GM21381 (cell line): ENCODE results near the gene EGFL7.
"Not testable (repeated sequence)": the region's sequence is repeated elsewhere in the genome, so short reads cannot be mapped to it uniquely, and the experiment has no call there.

Experiments used
- ATAC-seq: cut with Tn5 transposase; IDR thresholded peaks from one replicate; pipeline ENCODE4 v1.9.1; 2021; ENCODE audit warnings: mild to moderate bottlenecking, moderate library complexity; ENCODE audit not compliant: unreplicated experiment

Gene EGFL7

DNA sequence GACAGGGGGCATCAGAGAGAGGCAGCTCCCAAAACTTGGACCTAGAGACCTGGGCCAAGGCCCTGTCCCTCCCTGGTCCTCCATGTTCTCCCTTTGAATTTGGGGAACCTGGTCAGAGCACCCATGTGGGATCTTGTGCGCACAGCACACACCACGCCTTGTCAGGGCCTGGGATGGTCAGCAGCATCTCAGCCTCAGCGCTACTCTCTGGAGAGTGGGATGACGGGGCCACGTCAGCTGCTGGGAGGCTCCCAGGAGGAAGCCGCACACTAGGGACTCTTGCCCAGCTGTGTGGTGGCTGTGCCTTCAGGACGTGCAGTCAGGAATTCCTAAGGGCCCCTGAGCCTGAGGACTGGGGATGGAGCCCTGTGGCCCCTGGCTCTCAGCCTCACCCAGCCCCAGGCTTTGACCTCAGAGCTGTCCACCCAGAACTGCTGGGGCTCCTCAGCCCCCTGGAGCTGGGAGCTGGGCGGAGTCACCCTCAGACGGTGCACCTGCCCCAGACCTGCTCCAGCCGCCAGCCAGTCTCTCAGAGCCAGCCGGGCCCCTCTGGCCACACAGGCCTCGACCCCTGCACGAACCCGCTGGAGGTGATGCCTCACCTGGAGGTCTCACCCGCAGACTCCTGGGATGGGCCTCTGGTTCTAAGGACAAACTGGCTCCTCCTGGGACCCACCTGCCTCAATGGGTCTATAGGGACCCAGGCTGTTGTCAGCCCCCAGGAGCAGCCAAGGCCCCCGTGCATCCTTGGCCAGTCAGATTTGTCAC lies 38.3 kb upstream of the EGFL7 start:
- ATAC-seq, result no peak

DNA sequence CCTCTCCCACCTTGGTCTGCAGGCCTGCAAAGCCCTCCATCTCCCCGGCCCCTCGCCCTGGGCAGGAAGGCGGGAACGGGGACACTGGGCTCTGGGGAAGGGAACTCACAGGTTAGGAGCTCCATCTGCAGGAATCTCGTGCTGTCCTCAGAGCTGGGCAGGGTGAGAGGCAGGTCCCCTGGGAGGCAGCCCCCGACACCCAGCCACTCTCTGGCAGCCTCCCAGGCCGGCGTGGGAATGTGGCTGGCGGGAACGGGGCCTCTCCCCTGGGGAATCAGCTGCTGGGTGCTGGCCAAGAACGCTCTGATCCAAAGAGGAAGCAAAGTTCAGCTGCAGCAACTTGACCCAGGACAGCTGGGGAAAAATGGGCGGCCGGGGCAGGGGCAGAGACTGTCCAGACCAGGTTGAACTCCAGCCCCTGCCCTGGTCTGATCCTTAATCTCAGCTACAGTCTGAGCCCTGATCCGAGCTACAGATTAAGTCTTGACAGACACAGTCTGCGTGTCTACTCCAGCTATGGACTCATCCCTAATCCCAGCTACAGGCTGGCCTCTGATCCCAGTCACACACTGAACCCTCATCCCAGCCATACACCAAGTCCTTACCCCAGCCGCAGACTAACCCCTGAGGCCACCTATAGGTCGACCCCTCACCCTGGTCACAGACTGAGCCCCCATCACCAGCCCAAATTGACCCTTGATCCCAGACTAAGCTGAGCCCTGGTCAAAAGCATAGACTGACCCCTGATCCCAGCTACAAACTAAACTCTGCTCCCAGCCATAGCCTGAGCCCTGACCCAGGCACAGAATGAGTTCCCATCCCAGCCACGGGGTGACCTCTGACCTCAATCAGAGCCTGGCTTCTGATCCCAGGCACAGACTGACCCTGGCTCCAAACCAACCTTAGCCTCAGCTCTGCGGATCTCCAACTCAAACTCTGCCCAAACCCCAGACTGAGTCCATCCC lies 37.3 kb upstream of the EGFL7 start:
- ATAC-seq, result no peak

DNA sequence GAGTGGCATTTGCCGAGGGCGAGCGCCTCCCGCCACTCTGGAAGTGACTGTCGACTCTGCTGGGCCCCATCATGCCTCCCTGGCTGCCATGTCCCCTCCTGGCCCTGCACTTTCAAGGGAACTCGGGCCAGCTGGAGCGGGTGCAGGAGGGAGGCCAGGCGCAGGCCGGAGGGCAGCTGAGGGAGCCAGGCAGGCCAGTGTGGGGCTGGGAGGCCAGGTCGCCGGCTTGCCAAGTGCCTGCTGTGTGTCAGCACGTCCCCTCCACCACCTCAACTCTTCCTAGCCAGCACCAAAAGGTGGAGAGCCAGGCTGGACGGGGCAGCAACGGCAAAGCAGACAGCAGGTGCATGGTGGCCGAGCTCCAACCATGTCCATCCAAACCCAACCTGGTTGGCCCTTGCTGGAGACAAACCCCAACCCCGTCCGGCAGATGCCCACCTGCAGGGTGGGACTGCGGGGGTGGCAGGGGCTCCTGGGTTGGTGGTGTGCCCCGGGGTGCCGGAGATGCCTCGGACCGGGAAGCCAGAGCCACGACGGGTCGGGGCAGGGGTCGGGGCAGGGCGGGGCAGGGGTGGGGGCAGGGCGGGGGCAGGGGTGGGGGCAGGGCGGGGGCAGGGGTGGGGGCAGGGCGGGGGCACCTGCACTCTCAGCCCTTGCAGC lies 36.5 kb upstream of the EGFL7 start:
- no peak for ATAC-seq

DNA sequence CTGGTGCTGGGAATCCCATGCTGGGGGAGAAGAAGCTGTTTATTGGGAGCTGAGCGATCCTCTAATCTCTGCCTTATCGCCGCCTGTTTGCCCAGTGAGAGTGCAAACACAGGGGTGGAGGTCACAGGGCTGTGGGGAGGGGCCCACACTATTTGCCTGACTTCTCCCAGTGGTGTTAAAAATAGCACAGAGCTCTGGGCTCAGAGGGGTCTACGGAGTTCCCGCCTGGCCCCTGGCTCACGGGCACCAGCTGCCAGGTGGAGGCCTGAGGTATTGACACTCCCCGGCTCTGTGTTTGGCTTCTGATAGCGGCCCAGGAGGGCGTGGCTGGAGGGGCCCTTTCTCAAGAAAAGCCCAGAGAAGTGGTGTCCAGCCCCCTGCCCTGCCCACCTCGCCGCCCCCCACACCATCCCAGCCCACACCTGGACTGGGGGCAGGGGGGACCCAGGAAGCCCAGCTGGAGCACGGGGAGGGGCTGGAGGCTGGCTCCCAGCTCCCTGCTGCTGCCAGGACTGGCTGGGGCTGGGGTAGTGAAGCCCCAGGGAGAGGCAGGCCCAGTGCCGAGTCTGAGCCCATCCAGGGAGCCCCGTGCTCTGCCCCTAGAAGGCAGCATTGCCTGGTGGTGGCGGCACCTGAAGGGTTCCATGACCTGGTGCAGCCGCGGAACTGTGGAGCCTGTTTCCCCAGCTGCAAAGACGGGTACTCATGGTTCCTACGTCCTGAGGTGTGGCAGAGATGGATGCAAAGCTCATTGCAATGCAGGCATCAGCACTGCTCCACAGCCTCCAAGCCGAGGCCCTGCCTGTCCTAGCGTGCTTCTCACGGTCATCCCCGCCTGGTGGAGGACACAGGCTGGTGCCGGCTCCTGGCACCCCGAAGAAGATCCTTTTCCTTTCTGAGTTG lies 35.7 kb upstream of the EGFL7 start:
- ATAC-seq, result no peak

DNA sequence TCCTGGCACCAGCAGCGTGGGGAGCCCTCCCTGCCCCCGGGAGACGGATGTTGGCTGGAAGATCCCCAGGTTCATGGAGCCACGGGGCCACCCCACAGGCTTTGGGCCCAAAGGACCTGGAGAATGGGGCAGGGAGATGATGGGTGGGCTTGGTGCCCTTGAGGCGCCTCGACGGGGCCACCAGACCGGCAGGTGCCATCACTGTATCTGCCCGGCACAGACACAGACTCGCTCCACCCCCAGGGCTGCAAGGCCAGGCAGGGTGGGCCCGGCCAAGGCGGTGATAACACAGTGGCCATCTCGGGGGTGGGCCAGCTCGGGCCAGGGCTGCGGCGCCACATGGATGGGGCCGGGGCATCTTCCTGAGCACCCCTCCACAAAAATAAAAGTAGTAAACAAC lies 35.0 kb upstream of the EGFL7 start:
- ATAC-seq, result no peak

DNA sequence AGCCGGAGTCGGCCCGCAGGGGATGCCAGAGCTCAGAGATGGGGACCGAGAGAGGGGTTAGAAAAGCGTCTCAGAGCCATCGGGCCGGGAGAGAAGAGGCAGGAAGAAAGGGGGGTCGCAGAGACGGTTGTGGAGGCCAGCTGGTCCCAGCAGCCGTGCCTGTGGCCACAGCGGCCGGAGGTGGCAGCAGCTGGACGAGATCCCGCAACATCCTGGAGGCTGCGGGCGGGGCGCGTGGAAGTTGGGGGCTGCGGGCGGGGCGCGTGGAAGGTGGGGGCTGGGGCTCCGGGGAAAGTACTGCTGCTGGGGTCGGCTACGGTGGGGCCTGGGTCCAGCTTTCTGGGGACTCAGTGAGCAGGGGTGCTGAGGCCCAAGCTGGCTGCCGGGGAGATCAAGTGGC lies 34.4 kb upstream of the EGFL7 start:
- no peak for ATAC-seq

DNA sequence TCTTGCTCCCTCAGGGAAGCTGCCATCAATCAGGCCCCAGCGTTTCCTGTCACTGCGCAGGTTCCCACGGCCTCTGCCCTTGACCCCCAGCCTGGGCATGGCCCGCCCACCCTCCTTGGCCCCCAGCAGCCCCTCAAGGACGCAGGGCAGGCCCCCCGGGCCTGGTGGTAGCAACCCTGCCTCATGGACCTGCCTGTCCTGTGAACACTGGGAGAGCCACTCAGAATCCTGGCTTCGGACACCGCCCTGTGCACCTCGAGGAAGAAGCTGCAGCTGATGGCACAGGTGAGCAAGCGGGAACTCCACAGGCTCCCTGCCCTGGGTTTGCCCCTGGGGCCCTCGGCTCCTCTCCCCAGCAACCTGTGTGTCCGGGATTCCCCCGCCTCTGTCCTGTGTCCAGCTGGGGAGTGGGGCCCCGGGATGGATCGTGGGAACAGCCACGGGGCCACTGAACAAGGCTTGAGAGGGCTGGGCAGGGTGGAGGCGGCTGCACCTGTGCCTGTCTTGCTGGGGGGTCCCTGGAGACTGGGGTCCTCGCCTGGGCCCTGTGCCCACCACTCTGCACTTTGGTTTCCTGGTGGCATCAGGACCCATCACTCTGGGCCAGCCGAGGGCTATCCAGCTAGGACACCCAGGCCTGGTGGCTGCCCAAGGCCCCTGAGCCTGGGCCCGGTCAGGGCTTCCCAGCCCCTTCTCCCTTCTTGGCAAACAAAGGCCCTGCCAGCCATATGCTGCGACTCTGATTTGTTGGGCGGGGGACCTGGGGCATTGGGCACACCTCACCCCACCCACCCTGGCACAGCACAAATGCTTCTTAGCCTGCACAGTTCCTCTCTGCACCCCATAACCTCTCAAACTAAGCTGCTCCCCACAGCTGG lies 33.5 kb upstream of the EGFL7 start:
- no peak for ATAC-seq

DNA sequence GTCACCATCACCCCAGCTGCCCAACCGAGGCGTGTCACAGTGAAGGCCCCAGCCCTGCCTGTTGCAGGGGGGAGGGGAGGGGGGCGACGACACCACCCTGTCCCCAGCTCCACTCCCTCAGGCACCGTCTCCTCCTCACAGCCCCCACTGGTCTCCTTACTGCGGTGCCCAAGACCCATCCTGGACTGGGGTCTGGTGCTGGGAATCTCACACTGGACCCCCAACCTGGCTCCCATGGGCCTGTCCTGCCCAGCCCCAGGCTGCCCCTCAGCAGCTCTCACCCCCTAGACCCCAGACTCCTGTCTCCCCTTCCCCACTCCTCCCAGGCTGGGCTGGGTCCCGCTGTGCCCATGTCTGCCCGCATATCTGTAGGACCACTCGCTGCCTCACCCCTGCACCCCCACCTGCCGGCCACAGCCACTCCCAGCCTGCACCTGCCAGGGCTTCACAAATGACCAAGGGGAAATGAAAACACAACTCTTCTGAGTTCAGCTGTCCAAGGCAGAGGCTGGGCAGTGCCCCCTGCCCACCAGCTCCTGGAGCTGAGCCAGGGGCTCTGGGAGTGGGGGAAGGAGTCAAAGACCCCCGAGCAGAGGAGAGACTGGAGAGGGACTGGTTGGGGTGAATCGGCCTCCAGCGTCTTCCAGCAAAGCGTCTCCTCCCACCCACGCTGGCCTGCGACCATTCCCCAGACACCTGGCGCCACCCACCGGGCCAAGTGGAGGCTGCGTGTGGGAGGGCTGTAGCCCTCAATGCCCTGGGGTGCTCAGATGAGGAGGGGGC lies 32.6 kb upstream of the EGFL7 start:
- no peak for ATAC-seq

DNA sequence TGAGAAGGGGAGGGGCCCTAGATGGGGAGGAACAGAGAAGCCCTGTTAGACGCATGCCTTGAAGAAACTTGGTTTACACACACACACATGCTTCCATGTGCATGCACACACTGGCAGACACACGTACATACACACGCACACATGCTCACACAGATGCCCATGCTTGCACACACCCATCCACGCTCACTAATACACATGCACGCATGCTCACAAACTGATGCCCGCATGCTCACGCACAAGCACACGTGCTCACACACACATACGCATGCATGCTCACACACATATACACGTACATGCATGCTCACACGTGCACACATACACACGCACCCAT lies 32.1 kb upstream of the EGFL7 start:
- no peak for ATAC-seq

DNA sequence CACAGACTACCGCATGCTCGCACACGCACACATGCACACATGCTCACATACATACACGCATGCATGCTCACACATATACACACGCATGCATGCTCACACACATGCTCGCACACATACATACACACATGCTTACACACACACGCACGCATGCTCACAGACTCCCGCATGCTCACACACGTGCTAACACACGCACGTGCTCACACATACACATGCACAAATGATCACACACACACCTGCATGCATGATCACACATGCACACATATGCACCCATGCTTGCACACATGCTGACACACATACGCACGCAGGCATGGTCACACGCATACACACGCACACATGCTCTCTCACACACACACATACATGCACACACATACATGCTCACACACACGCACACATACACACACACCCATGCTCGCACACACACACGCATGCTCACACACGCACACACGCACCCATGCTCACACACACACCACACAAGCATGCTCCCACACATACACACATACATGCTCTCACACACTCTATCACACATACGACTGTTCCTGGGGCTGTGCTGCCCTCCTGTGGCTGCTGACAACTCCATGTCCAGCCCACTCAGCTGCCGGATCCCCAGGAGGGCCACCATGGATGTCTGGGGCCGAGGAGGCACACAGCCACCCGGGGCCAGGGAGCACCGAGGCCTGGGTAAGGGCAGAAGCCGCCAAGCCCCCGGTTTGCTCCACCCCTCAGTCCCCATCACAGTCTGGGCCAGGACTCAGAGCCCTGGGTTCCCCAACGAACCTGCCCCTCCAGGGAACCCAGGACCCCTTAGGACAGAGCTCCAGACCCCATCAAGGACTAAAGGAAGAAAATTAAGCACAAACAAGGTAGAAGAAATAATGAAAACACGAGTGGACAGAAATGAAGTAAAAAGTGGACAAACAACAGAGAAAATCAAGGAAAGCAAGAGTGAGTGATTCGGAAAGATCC lies 31.4 kb upstream of the EGFL7 start:
- no peak for ATAC-seq

DNA sequence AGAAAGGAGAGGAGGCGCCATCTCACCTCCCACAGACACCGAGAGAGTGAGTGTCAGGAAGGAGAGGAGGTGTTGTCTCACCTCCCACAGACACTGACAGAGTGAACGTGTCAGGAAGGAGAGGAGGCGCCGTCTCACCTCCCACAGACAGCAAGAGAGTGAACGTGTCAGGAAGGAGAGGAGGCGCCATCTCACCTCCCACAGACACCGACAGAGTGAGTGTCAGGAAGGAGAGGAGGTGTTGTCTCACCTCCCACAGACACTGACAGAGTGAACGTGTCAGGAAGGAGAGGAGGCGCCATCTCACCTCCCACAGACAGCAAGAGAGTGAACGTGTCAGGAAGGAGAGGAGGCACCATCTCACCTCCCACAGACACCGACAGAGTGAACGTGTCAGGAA lies 30.6 kb upstream of the EGFL7 start:
- not testable (repeated sequence) for ATAC-seq

DNA sequence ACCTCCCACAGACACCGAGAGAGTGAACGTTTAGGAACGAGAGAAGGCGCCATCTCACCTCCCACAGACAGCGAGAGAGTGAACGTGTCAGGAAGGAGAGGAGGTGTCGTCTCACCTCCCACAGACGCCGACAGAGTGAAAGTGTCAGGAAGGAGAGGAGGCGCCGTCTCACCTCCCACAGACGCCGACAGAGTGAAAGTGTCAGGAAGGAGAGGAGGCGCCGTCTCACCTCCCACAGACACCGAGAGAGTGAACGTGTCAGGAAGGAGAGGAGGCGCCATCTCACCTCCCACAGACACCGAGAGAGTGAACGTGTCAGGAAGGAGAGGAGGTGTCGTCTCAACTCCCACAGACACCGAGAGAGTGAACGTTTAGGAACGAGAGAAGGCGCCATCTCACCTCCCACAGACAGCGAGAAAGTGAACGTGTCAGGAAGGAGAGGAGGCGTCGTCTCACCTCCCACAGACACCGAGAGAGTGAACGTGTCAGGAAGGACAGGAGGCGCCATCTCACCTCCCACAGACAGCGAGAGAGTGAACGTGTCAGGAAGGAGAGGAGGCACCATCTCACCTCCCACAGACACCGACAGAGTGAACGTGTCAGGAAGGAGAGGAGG lies 30.1 kb upstream of the EGFL7 start:
- ATAC-seq, result not testable (repeated sequence)

DNA sequence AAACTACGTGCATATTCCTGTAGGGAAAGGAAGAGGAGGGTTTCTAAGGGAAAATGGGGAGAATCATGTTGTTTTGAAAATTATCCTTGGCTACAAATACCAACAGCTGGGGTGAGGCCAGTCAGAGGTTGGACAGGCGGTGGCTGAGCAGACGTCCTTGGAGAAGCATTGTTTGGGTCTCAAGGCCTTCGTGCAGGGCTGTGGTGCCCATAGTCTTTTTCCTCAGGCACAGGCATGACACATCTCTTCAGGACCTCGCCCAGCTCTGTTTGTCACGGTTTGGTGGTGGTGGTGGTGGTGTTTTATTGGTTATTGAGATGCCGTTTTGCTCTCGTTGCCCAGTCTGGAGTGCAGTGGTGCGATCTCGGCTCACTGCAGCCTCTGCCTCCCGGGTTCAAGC lies 27.8 kb upstream of the EGFL7 start:
- no peak for ATAC-seq

DNA sequence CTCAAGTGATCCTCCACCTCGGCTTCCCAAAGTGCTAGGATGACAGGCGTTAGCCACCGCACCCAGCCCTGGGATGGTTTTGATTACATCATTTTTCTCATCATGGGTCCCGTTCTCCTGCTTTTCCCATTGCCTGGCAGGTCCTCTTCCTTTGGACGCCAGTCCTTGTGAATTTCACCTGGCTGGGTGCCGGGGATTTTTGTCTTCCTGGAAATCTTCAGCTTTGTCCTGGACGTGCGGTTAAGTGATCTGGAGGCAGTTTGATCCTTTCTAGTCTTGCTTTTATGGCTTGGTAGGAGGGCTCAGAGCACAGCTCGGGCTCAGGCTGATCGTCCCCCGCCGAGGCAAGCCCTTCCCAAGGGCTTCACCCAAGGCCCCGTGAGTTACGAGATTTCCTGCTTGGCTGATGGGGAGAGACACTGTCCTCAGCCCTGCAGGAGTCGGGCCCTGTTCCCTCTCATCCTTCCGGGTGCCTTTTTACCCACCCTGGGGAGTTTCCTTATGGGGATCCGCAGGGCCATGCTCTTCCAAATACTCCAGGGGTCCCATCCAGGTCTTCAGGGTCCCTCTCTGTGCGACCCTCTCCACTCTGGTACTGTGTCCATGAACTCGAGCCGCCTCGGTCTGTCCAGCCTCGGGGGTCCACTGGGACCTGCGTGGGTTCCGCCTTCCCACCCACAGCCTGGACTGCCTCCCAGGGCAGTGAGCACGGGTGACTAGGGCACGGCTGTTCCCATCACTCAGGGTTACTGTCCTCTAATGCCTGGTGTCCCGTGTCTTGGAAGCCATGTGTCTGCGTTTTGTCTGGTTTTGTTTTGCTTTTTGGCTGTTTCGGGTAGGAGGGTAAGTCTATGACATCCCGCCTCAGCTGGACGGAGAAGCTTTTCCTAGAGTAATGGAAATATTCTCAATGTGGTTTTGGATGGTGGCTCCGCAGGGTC lies 22.3 kb upstream of the EGFL7 start:
- ATAC-seq, result no peak

DNA sequence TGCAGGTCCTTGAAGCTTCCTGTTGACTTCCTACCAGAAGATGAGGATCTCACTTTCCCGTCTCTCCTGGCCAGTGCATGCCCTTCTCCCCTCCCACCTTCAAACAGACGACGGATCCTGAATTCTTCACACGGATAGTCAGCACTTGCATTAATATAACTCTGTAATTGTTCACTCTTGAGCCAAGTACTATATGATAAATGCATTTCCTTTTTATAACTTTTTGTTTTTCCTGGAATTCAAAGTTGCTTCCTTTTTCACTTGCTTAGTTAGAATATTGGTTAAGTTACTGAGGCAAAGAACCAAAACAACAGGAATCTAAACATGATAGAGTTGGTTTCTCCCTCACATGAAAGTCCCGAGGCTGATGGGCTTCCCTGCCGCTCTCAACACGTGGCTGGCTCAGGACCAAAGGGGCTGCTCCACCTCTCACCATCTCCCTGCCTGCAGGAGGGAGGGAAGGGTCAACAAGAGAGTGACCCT lies 20.2 kb upstream of the EGFL7 start:
- no peak for ATAC-seq
